Stimulated activated CD4-positive, alpha-beta T cell treated with anti-CD3 and anti-CD28 coated beads, Interleukin-2, amount 100 ng/mL, for 24 hours (primary cell): ENCODE measurements around the gene ATP10A.
"Not testable (repeated sequence)": the region's sequence is repeated elsewhere in the genome, so short reads cannot be mapped to it uniquely, and the experiment has no call there.

Experiments
- DNase-seq, 2 donors: peaks; one replicate each; pipeline ENCODE4 v3.0.0-alpha.2; 2020

Gene ATP10A

GRCh38 chr15:25771338-25771706 is 91.8 kb downstream of the ATP10A start:
- DNase-seq = no peak

GRCh38 chr15:25770618-25771337 is 92.3 kb downstream of the ATP10A start:
- DNase-seq = no peak

- DNase-seq = no peak
Observed at GRCh38 chr15:25770031-25770430, 93.1 kb downstream of the ATP10A start.

- DNase-seq = no peak
Observed at GRCh38 chr15:25768271-25768670, 94.9 kb downstream of the ATP10A start.

GRCh38 chr15:25767356-25768151 is 95.6 kb downstream of the ATP10A start:
- no peak for DNase-seq

GRCh38 chr15:25766417-25766816 is 96.7 kb downstream of the ATP10A start:
- no peak for DNase-seq

DNA sequence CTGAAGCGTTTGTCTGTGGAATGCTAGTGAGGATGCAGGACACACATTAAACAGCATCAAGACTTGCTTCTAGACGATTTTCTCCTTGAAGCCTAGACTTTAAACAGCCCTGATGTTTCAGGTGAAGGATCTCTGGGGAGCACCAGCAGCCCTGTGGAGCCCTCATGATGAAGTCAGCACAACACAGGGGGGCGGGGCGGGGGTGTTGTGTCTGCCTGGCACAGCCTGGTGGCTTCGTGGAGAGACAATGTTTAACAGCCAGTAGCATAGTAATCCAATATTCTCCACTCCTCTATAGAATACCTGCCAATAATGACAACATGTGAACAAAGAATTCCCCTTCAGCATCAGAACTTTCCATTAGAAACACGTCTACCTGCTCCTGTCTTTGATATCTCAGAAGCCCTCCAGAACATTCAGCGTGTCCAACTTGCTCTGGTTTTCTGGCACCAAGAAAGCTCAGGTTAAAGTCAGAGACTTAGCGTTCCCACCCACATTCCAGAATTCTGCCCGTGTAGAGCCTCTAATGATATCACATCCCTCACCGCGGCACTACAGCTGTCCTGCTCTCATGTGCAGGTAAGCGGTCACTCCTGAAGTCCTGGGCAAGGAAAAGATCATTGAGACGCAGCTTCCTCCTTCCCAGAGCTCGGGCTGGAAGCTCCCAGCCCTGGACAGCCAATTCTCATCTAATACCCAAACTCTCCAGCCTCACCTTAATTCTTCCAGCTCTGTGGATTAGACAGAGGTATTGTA is 98.0 kb downstream of the ATP10A start:
- DNase-seq = no peak

GRCh38 chr15:25763954-25764353 is 99.2 kb downstream of the ATP10A start:
- DNase-seq = no peak

DNA sequence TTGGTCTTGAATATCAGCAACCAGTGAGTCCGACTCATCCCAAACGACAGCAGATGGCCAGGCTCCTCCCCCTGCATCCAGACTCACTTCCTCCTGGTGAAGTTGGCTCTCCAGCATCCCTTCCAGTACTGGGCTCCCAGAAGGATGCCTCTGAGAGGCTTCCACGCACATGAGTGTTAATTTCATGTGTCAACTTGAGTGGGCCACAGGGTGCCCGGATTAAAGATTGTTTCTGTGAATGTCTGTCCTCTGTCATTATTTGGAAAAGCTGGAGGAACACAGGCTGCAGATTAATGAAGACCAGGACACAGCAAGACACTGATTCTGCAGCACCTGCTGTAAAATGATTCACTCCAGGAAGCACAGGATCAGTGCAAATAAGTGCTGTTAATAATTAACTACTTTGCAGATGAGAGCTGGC is 99.8 kb downstream of the ATP10A start:
- DNase-seq = no peak

GRCh38 chr15:25761971-25762662 is 101.0 kb downstream of the ATP10A start:
- no peak for DNase-seq

GRCh38 chr15:25759421-25759820 is 103.7 kb downstream of the ATP10A start:
- no peak for DNase-seq

DNA sequence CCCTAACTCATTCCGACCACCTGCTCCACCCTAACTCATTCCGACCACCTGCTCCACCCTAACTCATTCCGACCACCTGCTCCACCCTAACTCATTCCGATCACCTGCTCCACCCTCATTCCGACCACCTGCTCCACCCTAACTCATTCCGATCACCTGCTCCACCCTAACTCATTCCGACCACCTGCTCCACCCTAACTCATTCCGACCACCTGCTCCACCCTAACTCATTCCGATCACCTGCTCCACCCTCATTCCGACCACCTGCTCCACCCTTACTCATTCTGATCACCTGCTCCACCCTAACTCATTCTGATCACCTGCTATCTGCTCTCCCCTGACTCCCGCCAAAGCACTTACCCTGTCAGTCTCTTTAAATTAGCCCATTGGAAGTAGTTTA is 104.5 kb downstream of the ATP10A start:
- not testable (repeated sequence) for DNase-seq

GRCh38 chr15:25743548-25744275 is 119.4 kb downstream of the ATP10A start:
- no peak for DNase-seq

DNA sequence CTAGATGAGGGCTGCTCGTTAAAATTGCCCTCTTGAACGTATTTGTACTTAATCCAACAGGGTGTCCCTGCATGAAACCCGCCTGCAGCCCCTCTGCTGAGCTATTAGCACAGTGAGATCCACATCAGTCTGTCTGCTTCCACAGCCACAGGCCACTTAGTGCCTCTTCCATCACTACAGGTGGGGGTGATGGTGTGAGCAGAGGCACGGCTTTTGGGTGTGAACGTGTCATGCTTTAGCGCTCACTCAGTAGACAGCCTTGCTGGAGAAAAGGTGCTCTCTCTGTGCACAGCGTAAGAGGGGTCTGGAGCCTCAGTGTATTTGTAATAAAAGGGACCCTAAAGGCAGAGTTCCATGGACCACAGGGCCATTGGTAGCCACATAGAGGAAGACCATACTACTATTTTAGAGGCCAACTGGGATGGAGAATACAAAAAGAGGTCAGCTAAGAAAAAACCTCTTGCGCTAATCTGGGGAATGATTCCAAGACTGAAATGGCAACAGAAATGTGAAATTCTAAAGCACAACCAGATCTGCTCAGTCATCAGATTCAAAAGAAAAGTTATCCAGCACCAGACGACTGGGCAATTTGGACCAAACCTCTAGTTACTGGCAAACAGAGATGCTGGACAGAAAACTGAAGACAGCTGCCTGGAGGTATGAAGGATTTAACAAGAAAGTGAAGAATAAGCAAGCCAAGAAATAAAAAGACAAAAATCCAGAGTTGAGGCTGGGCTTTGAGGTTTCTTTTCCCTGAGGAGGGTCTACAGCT is 120.2 kb downstream of the ATP10A start:
- no peak for DNase-seq

DNA sequence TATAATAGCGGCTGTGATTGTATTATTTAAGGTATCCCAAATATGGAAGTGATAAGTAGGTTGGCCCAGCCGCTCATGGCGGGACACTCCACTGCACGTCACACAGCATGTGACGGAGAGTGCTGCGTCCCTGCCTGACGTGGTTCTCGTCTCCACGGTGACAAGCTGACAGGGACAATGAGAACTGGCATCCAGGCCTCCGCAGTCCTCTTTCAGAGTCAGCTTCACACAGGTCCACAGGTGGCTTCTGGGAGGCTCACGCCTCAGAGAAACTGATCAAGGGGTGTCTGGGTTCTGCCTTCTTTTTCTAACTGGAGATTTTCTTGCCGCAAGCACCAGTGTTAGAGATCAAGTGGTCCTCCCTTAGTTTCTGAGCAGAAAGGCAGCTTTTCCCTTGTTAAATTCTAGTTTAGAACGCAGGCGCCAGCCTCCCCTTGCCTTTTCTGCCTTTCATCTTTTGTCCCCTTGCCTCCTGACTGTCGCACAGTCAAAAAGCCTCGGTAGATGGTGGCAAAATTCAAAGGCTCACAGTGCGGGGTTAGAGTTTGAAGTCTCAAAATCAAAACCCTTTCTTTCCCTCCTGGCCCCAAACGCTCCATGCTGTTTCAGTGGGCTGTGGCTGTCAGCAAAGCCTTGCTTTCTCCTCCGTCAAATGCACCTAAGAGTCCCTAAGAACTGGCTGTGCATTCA is 120.9 kb downstream of the ATP10A start:
- no peak for DNase-seq

GRCh38 chr15:25741256-25741580 is 121.9 kb downstream of the ATP10A start:
- no peak for DNase-seq

DNA sequence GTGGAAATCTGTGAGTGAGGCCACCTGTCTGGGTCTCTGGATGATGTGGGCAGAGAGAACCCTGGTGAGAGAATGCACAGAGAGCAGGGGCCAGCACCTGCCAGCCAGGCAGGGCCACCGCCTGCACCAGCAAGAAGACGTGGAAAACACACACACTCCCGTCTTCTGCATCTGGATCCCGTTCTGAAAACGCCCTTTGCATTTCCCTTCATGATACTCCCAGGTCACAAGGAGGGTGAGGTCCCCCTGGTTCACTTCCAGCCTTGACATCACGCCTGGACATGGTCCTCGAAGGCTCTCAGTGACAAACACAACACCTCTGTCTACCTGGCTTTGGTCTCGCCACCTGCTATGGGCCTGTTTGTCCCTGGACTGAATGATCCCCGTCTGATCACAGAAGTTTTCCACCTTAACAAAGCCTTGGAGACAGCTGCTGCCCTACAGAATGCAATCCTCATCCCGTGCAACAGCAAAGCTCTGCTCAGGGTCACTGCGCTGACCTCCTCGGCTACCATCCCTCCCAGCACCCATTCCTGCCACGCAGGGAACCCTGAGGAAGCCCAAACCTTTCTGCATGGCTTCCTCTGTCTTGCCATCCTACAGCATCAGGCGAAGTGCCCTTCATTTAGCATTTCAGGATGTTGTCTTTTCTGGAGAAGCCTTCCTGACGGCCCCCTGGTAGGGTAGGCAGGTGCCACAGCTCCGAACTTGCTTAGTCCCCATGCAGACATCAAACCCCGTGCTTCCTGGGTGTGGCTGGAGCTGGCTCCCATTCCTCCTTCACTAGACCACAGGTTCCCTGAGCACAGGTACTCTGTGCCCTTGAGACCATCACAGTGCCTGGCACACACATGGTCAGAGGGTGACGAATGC is 122.5 kb downstream of the ATP10A start:
- no peak for DNase-seq

- peak; percentile 21 to 35 for DNase-seq
Observed at GRCh38 chr15:25739687-25740121, 123.4 kb downstream of the ATP10A start.

DNA sequence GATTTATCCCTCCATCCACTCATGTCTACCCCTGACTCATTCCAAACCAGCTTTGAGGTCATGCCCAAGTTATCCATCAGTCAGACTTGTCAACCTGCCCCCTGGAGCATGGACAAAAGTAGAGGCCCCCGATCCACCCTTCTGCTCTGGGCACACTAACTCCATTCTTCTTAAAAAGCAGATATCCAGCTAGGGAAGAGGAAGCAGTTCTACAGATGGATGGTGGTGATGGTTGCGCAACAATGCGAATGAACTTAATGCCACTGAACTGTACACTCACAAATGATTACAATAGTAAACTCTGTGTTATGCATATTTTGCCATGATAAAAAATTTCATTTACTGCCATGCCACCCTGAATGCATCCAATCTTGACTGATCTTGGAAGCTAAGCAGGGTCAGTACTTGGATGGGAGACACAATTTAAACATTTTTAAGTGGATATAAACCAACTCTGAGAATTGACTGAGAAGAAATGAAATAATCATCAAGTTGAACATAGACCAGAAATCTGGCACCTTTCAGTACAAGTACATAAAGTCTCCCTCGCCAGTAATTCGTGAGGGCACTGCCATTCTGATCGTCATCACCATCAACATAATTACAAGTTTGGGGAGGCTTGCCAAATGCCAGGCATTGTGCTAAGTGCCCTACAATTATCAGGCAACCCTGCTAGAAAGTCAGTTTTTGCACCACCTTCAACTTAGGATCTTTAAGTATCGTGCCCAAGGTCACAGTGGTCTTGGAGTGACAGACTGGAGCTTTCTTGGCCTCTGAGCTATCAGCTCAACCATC is 124.8 kb downstream of the ATP10A start:
- DNase-seq = no peak
